ENCODE data around the gene TMEM91.
"Not testable (repeated sequence)": the region's sequence is repeated elsewhere in the genome, so short reads cannot be mapped to it uniquely, and the experiment has no call there.

TMEM91 gene

DNA sequence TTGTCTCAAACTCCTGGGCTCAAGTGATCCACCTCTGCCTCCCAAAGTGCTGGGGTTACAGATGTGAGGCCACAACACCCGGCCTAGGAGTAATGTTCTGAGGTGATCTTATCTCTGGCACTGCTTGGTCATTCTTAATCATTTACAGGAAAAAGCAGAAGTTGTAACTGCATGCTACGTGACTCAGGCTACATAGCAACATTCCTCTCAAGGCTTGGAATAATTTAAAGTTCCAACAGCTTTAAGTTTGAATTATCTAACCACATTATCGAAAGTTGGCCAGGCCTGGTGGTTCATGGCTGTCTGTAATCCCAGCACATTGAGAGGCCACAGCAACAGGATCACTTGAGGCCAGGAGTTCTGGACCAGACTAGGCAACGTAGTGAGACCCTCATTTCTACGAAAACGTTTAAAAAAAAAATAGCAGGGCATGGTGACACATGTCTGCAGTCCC, 8.5 kb upstream of the TMEM91 start:
- Histone ChIP-seq H3K27ac (ENCODE audit: low read depth, low read length) (no peak overlapping the region), H3K9me3 (ENCODE audit: low read length) (no peaks in the 10 kb centered on the region), H3K27me3 (ENCODE audit: control insufficient read depth in 1 of 2, insufficient read depth in 2 of 2, low read length in 2 of 2) (no peaks in the 10 kb centered on the region), H3K4me3 (ENCODE audit: low read depth in 1 of 2, low read length in 2 of 2) (no peak overlapping the region), H3K4me1 (ENCODE audit: insufficient read depth, low read length) (peaks cover 15% of the 10 kb centered on the region), H3K9ac (ENCODE audit: low read length) (no peak overlapping the region), H3K36me3 (ENCODE audit: insufficient read depth, low read length) (no peaks in the 10 kb centered on the region)

DNA sequence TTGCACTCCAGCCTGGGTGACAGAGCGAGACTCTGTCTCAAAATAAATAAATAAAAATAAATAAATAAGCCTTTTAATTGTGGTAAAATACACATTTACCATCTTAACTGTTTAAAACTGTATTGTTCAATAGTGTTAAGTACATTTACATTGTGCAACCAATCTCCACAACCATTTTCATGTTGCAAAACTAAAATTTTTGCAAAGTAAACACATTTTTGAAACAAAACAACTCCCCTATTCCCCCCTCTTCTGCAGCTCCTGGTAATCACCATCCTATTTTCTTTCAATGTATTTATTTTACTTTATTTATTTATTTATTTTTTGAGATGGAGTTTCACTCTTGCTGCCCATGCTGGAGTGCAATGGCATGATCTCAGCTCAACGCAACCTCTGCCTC, 6.6 kb upstream of the TMEM91 start:
- H3K9me3 ChIP-seq (ENCODE audit: low read length) = no peaks in the 10 kb centered on the region
- no peak overlapping the region for H3K27ac ChIP-seq (ENCODE audit: low read depth, low read length)
- no peaks in the 10 kb centered on the region for H3K36me3 ChIP-seq (ENCODE audit: insufficient read depth, low read length)
- peaks cover 14% of the 10 kb centered on the region for H3K4me1 ChIP-seq (ENCODE audit: insufficient read depth, low read length)
- H3K4me3 ChIP-seq (ENCODE audit: low read depth in 1 of 2, low read length in 2 of 2) = no peak overlapping the region
- no peaks in the 10 kb centered on the region for H3K27me3 ChIP-seq (ENCODE audit: control insufficient read depth in 1 of 2, insufficient read depth in 2 of 2, low read length in 2 of 2)
- H3K9ac ChIP-seq (ENCODE audit: low read length) = no peak overlapping the region

GRCh38 chr19:41371119-41371518, 5.2 kb upstream of the TMEM91 start:
- H3K4me3 ChIP-seq (ENCODE audit: low read depth in 1 of 2, low read length in 2 of 2); H3K9me3 ChIP-seq (ENCODE audit: low read length); H3K9ac ChIP-seq (ENCODE audit: low read length); H3K36me3 ChIP-seq (ENCODE audit: insufficient read depth, low read length); H3K27me3 ChIP-seq (ENCODE audit: control insufficient read depth in 1 of 2, insufficient read depth in 2 of 2, low read length in 2 of 2); H3K27ac ChIP-seq (ENCODE audit: low read depth, low read length): not testable (repeated sequence)
- peaks cover 14% of the 10 kb centered on the region for H3K4me1 ChIP-seq (ENCODE audit: insufficient read depth, low read length)

- Histone ChIP-seq H3K4me1 (ENCODE audit: insufficient read depth, low read length) (peaks cover 14% of the 10 kb centered on the region), H3K9me3 (ENCODE audit: low read length) (no peaks in the 10 kb centered on the region), H3K27ac (ENCODE audit: low read depth, low read length) (no peak overlapping the region), H3K27me3 (ENCODE audit: control insufficient read depth in 1 of 2, insufficient read depth in 2 of 2, low read length in 2 of 2) (no peaks in the 10 kb centered on the region), H3K9ac (ENCODE audit: low read length) (no peak overlapping the region), H3K4me3 (ENCODE audit: low read depth in 1 of 2, low read length in 2 of 2) (no peak overlapping the region), H3K36me3 (ENCODE audit: insufficient read depth, low read length) (no peaks in the 10 kb centered on the region)
Observed at GRCh38 chr19:41371541-41371940, 4.8 kb upstream of the TMEM91 start.

- Histone ChIP-seq H3K27me3 (ENCODE audit: control insufficient read depth in 1 of 2, insufficient read depth in 2 of 2, low read length in 2 of 2) (no peaks in the 10 kb centered on the region), H3K27ac (ENCODE audit: low read depth, low read length) (no peak overlapping the region), H3K9ac (ENCODE audit: low read length) (no peak overlapping the region), H3K4me1 (ENCODE audit: insufficient read depth, low read length) (peaks cover 19% of the 10 kb centered on the region), H3K4me3 (ENCODE audit: low read depth in 1 of 2, low read length in 2 of 2) (no peak overlapping the region), H3K36me3 (ENCODE audit: insufficient read depth, low read length) (no peaks in the 10 kb centered on the region), H3K9me3 (ENCODE audit: low read length) (no peaks in the 10 kb centered on the region)
Observed at GRCh38 chr19:41372501-41372900, 3.8 kb upstream of the TMEM91 start.

- Histone ChIP-seq H3K27ac (ENCODE audit: low read depth, low read length) (peak overlapping the region; percentile 32), H3K9ac (ENCODE audit: low read length) (no peak overlapping the region), H3K4me1 (ENCODE audit: insufficient read depth, low read length) (peaks cover 28% of the 10 kb centered on the region)
Observed at GRCh38 chr19:41373993-41374392, 2.3 kb upstream of the TMEM91 start.

DNA sequence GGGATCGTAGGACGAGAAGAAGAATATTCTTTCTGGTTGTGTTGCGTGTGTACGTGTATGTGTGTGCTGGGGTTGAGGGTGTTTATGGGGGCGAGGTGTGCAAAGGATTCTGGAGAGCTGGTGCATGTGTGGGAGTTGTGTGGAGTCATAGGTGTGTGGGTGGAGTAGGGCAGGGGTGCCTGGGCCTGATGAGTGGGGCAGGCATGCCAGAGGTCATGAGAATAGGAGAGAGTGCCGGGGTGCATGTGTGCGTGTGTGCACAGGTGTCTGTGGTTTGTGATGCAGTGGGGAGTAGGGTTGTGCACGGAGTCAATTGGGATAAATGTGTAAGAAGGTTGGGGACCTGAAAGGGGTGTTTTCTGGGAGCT, 649 bp downstream of the TMEM91 start:
- H3K9me3 ChIP-seq (ENCODE audit: low read length) = no peaks in the 10 kb centered on the region
- peaks cover 28% of the 10 kb centered on the region for H3K4me1 ChIP-seq (ENCODE audit: insufficient read depth, low read length)
- no peak overlapping the region for H3K27ac ChIP-seq (ENCODE audit: low read depth, low read length)
- H3K4me3 ChIP-seq (ENCODE audit: low read depth in 1 of 2, low read length in 2 of 2) = peak overlapping the region; percentile 57 to 70
- H3K36me3 ChIP-seq (ENCODE audit: insufficient read depth, low read length) = no peaks in the 10 kb centered on the region
- H3K27me3 ChIP-seq (ENCODE audit: control insufficient read depth in 1 of 2, insufficient read depth in 2 of 2, low read length in 2 of 2) = no peaks in the 10 kb centered on the region
- H3K9ac ChIP-seq (ENCODE audit: low read length) = peak overlapping the region; percentile 45

More at GRCh38 chr19:41373993-41374392, 2.3 kb upstream of the TMEM91 start:
- H3K27me3 ChIP-seq (ENCODE audit: control insufficient read depth in 1 of 2, insufficient read depth in 2 of 2, low read length in 2 of 2) = no peaks in the 10 kb centered on the region
- H3K4me3 ChIP-seq (ENCODE audit: low read depth in 1 of 2, low read length in 2 of 2) = peak overlapping the region in 1 of 2 donors; percentile 14
- no peaks in the 10 kb centered on the region for H3K9me3 ChIP-seq (ENCODE audit: low read length)
- H3K36me3 ChIP-seq (ENCODE audit: insufficient read depth, low read length) = no peaks in the 10 kb centered on the region

DNA sequence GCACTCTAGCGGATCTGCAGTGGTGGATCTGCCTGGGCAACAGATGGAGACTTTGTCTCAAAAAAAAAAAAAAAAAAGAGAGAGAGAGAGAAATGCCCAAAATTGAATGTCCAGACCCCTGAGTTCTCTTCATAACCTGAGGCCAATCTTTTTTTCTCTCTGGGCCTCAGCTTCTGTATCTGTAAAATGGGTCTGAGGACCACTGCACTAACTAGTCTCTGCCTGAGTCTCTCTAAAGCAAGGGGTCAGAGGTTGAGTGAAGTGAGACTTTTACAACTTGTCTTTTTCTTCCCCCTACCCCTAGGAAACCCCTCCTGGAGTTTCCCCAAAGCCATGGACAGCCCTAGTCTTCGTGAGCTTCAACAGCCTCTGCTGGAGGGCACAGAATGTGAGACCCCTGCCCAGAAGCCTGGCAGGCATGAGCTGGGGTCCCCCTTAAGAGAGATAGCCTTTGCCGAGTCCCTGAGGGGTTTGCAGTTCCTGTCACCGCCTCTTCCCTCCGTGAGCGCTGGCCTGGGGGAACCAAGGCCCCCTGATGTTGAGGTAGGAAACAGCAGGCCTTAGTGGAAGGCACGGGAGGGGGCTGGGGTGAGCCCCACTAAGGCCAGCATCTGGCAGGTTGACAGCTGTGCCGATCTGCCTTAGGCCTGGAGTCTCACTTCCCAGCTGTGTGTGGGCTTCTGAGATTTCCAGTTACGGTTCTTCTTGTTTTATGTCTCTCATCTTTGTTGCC, 1.8 kb downstream of the TMEM91 start:
- no peaks in the 10 kb centered on the region for H3K36me3 ChIP-seq (ENCODE audit: insufficient read depth, low read length)
- H3K9ac ChIP-seq (ENCODE audit: low read length) = no peak overlapping the region
- peaks cover 28% of the 10 kb centered on the region for H3K4me1 ChIP-seq (ENCODE audit: insufficient read depth, low read length)
- no peaks in the 10 kb centered on the region for H3K9me3 ChIP-seq (ENCODE audit: low read length)
- H3K27ac ChIP-seq (ENCODE audit: low read depth, low read length) = peak overlapping the region; percentile 78
- no peaks in the 10 kb centered on the region for H3K27me3 ChIP-seq (ENCODE audit: control insufficient read depth in 1 of 2, insufficient read depth in 2 of 2, low read length in 2 of 2)
- no peak overlapping the region for H3K4me3 ChIP-seq (ENCODE audit: low read depth in 1 of 2, low read length in 2 of 2)

- not testable (repeated sequence) for H3K9me3 ChIP-seq (ENCODE audit: low read length); H3K9ac ChIP-seq (ENCODE audit: low read length); H3K36me3 ChIP-seq (ENCODE audit: insufficient read depth, low read length); H3K27me3 ChIP-seq (ENCODE audit: control insufficient read depth in 1 of 2, insufficient read depth in 2 of 2, low read length in 2 of 2); H3K27ac ChIP-seq (ENCODE audit: low read depth, low read length); H3K4me3 ChIP-seq (ENCODE audit: low read depth in 1 of 2, low read length in 2 of 2)
- H3K4me1 ChIP-seq (ENCODE audit: insufficient read depth, low read length) = peaks cover 14% of the 10 kb centered on the region
Observed at GRCh38 chr19:41381536-41381935, 5.2 kb downstream of the TMEM91 start.

- no peaks in the 10 kb centered on the region for H3K4me1 ChIP-seq (ENCODE audit: insufficient read depth, low read length)
- H3K27me3 ChIP-seq (ENCODE audit: control insufficient read depth in 1 of 2, insufficient read depth in 2 of 2, low read length in 2 of 2) = no peaks in the 10 kb centered on the region
- peaks cover 8% of the 10 kb centered on the region for H3K36me3 ChIP-seq (ENCODE audit: insufficient read depth, low read length)
- no peak overlapping the region for H3K27ac ChIP-seq (ENCODE audit: low read depth, low read length)
- H3K9ac ChIP-seq (ENCODE audit: low read length) = no peak overlapping the region
- no peaks in the 10 kb centered on the region for H3K9me3 ChIP-seq (ENCODE audit: low read length)
- no peak overlapping the region for H3K4me3 ChIP-seq (ENCODE audit: low read depth in 1 of 2, low read length in 2 of 2)
Observed at GRCh38 chr19:41384351-41384750, 8.0 kb downstream of the TMEM91 start.

DNA sequence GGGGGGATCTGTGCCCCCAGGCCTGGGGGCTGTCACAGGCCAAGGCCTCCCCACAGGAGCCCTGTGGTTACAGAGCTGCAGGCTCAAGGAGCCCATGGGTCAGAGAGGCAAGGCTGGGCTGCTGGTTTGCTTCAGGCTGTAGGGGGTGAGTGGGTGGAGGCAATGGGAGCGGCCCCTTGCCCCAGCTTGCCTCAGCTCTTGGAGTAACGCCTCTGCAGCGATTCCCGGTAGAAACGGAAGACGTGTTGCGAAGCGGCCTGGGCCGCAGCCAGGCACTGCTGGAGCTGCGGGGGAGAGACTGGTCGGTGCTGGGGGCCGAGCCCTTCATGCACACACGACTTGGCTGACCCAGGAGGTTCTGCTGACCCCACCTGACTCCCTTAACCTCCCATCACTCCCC, 10.1 kb downstream of the TMEM91 start:
- Histone ChIP-seq H3K9me3 (ENCODE audit: low read length) (no peaks in the 10 kb centered on the region), H3K27me3 (ENCODE audit: control insufficient read depth in 1 of 2, insufficient read depth in 2 of 2, low read length in 2 of 2) (no peaks in the 10 kb centered on the region), H3K9ac (ENCODE audit: low read length) (no peak overlapping the region), H3K27ac (ENCODE audit: low read depth, low read length) (no peak overlapping the region), H3K4me3 (ENCODE audit: low read depth in 1 of 2, low read length in 2 of 2) (no peak overlapping the region), H3K36me3 (ENCODE audit: insufficient read depth, low read length) (peaks cover 23% of the 10 kb centered on the region), H3K4me1 (ENCODE audit: insufficient read depth, low read length) (no peaks in the 10 kb centered on the region)

- Histone ChIP-seq H3K4me1 (ENCODE audit: insufficient read depth, low read length) (no peaks in the 10 kb centered on the region), H3K4me3 (ENCODE audit: low read depth in 1 of 2, low read length in 2 of 2) (no peak overlapping the region), H3K27me3 (ENCODE audit: control insufficient read depth in 1 of 2, insufficient read depth in 2 of 2, low read length in 2 of 2) (no peaks in the 10 kb centered on the region), H3K9ac (ENCODE audit: low read length) (no peak overlapping the region), H3K36me3 (ENCODE audit: insufficient read depth, low read length) (peaks cover 27% of the 10 kb centered on the region), H3K27ac (ENCODE audit: low read depth, low read length) (no peak overlapping the region), H3K9me3 (ENCODE audit: low read length) (no peaks in the 10 kb centered on the region)
Observed at GRCh38 chr19:41391618-41392017, 15.3 kb downstream of the TMEM91 start.
